ENCODE measurements around the gene EMC1. TPM values are rescaled to one million over a fixed set of nuclear protein-coding genes. Genes with fewer than 3 reads are reported as not detected.
A peak's percentile ranks its signal among the peaks of the same experiment; 100 is the strongest.
"Not testable (repeated sequence)": the region's sequence is repeated elsewhere in the genome, so short reads cannot be mapped to it uniquely, and the experiment has no call there.

The EMC1 gene
- total RNA-seq, 2 experiments from 2014 or later = 46.6 to 49.3 TPM

DNA sequence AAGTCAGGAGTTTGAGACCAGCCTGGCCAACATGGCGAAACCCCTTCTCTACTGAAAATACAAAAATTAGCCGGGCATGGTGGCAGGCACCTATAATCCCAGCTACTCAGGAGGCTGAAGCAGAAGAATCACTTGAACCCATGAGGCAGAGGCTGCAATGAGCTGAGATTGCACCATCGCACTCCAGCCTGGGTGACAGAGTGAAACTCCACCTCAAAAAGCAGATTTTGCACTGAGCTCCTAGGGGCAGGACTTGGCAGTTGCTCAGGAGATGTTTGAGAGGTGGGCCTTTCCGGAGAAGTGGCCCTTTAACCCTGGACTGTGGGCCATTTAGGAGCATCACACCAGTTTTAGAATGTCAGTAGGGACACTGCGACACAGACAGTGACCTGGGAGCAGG lies 5.0 kb upstream of the EMC1 start:
- CTCF ChIA-PET = interaction anchor here (0.8 to 2.8 kb wide), 3 partner anchors 15 to 398 kb away, joined by 3 to 11 read pairs (median 4); no protein-coding TSS in a partner anchor
- H3K36me3 Mint-ChIP-seq = peaks cover 40% of the 10 kb centered on the region
- not testable (repeated sequence) for H3K9me3 Mint-ChIP-seq, H3K27me3 Mint-ChIP-seq
- H3K4me1 Mint-ChIP-seq (ENCODE audit: low read depth) = peaks cover 51% of the 10 kb centered on the region
- peak overlapping the region; percentile 96 for H3K27ac Mint-ChIP-seq
- DNase-seq = peak; percentile 63
- H3K4me3 Mint-ChIP-seq = peak overlapping the region; percentile 40
- POLR2A ChIA-PET = interaction anchor here (0.9 to 1.5 kb wide), 2 partner anchors 50 to 80 kb away, joined by 3 to 6 read pairs; no protein-coding TSS in a partner anchor
- intact Hi-C loops (cut with micrococcal nuclease) = loop anchor here (2.0 to 10.0 kb wide), 7 partner anchors 48 to 390 kb away; partner anchors contain the start of genes AKR7A2 and SLC66A1

DNA sequence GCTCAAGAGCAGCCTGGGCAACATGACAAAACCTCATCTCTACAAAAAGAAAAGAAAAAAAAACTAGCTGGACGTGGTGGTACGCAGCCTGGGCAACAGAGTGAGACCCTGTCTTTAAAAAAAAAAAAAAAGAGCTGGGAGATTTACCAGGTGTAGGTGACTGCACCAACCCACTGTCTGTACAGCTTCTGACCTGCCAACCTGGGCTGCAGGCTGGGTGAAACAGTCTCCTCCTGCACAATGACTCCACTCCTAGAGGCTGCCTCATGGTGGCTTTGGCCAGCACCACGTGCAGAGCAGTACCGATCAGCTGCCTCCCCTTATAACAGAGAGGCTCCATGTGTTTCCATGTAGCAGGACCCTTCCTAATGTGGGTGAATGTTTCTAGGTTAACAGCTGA lies 4.0 kb upstream of the EMC1 start:
- H3K27me3 Mint-ChIP-seq = no peaks in the 10 kb centered on the region
- ChIA-PET CTCF (interaction anchor here (0.8 to 2.8 kb wide), 2 partner anchors 14 to 89 kb away, joined by 3 to 11 read pairs; no protein-coding TSS in a partner anchor), POLR2A (interaction anchor here (0.7 to 0.8 kb wide), 2 partner anchors 215 to 342 kb away, joined by 3 read pairs; a partner anchor contains a TSS)
- no peak for DNase-seq
- peaks cover 58% of the 10 kb centered on the region for H3K4me1 Mint-ChIP-seq (ENCODE audit: low read depth)
- peaks cover 43% of the 10 kb centered on the region for H3K36me3 Mint-ChIP-seq
- peak overlapping the region; percentile 96 for H3K27ac Mint-ChIP-seq
- H3K9me3 Mint-ChIP-seq = no peaks in the 10 kb centered on the region
- H3K4me3 Mint-ChIP-seq = no peak overlapping the region
- intact Hi-C loops (cut with micrococcal nuclease) = loop anchor here (5.0 to 10.0 kb wide), 3 partner anchors 210 to 342 kb away; a partner anchor contains a TSS

DNA sequence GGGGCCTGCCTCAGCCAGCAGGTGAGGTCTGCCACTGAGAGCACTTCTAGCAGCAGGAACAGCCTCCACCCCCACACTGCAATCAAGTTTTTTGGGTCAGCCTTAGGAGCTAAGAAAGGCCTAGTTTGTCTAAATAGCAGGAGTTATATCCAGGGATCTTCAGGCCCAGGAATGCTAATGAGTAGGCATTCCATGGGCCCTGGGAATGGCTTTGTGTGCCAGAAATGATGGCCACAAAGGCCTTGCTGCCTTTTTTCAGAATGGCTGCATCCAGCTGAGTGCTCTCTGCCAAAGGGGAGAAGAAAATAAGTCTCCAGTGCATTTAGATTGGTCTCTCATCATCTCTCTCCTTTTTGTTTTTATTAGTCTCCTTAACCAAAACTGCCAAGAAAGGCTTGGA lies 3.1 kb upstream of the EMC1 start:
- POLR2A ChIA-PET = interaction anchor here (0.6 to 0.8 kb wide), 2 partner anchors 14 to 343 kb away, joined by 3 read pairs; a partner anchor contains a TSS
- H3K36me3 Mint-ChIP-seq = peaks cover 36% of the 10 kb centered on the region
- CTCF ChIA-PET = interaction anchor here (0.8 kb wide), 1 partner anchor 90 kb away, joined by 3 read pairs; no protein-coding TSS in a partner anchor
- H3K9me3 Mint-ChIP-seq = no peaks in the 10 kb centered on the region
- no peak overlapping the region for H3K4me3 Mint-ChIP-seq
- peaks cover 60% of the 10 kb centered on the region for H3K4me1 Mint-ChIP-seq (ENCODE audit: low read depth)
- intact Hi-C loops (cut with micrococcal nuclease) = loop anchor here (5.0 to 10.0 kb wide), 3 partner anchors 83 to 330 kb away; no protein-coding TSS in a partner anchor
- H3K27me3 Mint-ChIP-seq = no peaks in the 10 kb centered on the region
- H3K27ac Mint-ChIP-seq = peak overlapping the region; percentile 96
- DNase-seq = no peak

DNA sequence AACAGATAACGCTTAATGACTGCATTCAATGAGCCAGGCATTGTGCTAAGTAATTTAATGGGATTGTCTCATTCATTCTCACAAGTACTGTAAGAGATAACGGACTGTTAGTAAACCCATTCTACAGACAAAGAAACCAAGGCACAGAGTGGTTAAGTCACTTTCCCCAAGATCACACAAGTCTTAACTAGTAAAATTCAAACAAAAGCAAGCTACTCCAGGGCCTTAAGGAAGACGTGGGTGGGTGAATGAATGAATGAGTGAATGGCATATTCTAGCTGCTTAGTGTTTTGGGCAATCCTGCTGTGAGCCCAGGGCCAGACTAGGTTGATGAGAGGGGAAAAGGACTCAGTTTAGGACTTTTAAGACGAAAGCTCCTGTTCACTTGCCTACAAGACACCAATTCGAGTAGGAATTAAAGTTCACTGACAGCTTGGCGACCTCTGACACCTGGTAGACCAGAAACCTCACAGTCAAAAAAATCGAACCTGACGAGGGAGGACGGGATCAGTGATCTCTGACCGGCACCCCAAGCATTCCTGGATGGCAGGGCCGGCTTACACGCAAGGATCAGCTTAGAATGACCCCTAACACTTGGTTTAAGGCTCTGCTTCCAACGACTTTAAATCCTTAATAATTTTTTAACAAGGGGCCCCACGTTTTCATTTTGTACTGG lies 557 bp downstream of the EMC1 start:
- ChIA-PET CTCF (interaction anchor here (0.9 to 1.7 kb wide), 5 partner anchors 10 to 411 kb away, joined by 3 to 5 read pairs (median 4); no protein-coding TSS in a partner anchor), POLR2A (interaction anchor here (1.1 to 2.3 kb wide), 4 partner anchors 10 to 348 kb away, joined by 3 to 19 read pairs (median 6); partner anchors contain the start of gene UBR4)
- H3K9me3 Mint-ChIP-seq = no peaks in the 10 kb centered on the region
- H3K4me3 Mint-ChIP-seq = peak overlapping the region; percentile 98
- peaks cover 36% of the 10 kb centered on the region for H3K4me1 Mint-ChIP-seq (ENCODE audit: low read depth)
- H3K36me3 Mint-ChIP-seq = peaks cover 9% of the 10 kb centered on the region
- H3K27me3 Mint-ChIP-seq = no peaks in the 10 kb centered on the region
- H3K27ac Mint-ChIP-seq = peak overlapping the region; percentile 95
- DNase-seq = peak; percentile 20
- intact Hi-C loops (cut with micrococcal nuclease) = loop anchor here (1.0 to 10.0 kb wide), 4 partner anchors 40 to 326 kb away; partner anchors contain the start of gene UBR4

DNA sequence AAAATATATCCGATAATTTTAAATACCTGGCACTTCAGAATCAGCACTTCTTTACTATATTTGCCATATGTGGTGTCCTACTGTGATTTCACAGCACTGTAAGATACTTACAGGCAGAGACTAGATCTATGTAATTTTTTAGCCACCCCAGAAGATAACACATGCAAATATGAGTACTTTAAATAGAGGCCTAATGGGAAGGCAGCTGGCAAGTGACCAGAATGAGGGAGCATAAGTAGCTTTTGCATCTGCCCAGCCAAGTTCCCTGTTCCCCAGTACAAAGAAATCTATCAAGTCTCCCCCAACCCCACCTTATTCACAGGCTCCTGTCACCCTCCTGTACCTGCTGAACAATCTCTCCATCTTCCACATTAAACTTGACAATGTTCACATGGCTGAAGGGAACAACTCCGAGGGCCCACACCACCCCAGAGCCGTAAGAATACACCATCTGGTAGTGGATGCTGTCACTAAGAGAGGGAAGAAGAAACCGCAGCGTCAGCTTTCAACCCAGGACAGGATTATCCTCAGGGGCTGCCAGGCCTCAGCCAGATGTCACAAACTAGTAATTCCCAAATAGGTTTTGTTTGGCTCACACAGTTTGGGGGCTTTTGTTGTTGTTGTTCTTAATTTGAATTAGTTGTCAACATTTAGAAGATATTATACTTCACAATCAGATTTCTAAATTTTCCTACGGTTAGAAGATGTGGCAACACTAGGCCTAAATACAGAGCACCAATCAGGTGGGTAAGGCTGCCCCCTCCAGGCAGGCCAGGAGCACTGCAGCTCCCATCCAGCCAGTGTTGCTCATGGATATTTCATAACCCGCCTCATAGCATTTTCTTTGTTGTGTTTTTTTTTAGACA lies 10.4 kb downstream of the EMC1 start:
- Mint-ChIP-seq H3K9me3 (no peaks in the 10 kb centered on the region), H3K4me3 (no peak overlapping the region)
- CTCF ChIA-PET = interaction anchor here (0.5 to 4.2 kb wide), 21 partner anchors 8 to 394 kb away, joined by 3 to 41 read pairs (median 4); partner anchors contain the start of genes EMC1, MRTO4 and UBR4

DNA sequence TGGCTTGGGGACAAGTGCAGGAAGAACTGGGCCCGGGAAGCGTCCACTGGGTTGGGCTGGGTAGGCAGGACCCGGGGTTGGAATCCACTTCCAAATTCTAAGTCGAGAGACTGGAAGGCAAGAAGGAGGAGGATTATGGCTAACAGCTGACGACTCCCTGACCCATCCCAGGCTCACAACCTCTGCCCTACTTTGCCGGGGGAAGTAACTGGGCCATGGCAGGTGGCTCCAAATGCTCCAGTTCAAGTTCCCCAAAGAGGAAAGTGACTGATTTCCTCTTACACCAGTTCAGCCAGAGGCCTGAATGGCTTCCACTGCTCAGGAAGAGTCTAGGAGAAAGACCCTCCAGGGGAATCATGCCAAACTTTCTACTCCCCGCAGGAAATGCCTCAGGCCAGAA lies 11.4 kb downstream of the EMC1 start:
- no peaks in the 10 kb centered on the region for H3K27me3 Mint-ChIP-seq
- peaks cover 54% of the 10 kb centered on the region for H3K36me3 Mint-ChIP-seq
- no peak for DNase-seq
- CTCF ChIA-PET = interaction anchor here (1.0 to 4.2 kb wide), 8 partner anchors 9 to 91 kb away, joined by 3 to 41 read pairs (median 4); partner anchors contain the start of genes EMC1 and MRTO4
- intact Hi-C loops (cut with micrococcal nuclease) = loop anchor here (5.0 to 10.0 kb wide), 2 partner anchors 63 to 335 kb away; partner anchors contain the start of gene ALDH4A1
- H3K27ac Mint-ChIP-seq = no peak overlapping the region
- H3K4me1 Mint-ChIP-seq (ENCODE audit: low read depth) = no peaks in the 10 kb centered on the region
- H3K9me3 Mint-ChIP-seq = no peaks in the 10 kb centered on the region
- H3K4me3 Mint-ChIP-seq = no peak overlapping the region
- POLR2A ChIA-PET = interaction anchor here (0.5 kb wide), 1 partner anchor 15 kb away, joined by 3 read pairs; no protein-coding TSS in a partner anchor

More for the DNA sequence above, 10.4 kb downstream of the EMC1 start:
- peak; percentile 81 for DNase-seq
- intact Hi-C loops (cut with micrococcal nuclease) = loop anchor here (5.0 to 10.0 kb wide), 2 partner anchors 64 to 336 kb away; partner anchors contain the start of gene ALDH4A1
- POLR2A ChIA-PET = interaction anchor here (0.6 to 0.8 kb wide), 2 partner anchors 10 to 66 kb away, joined by 3 read pairs; partner anchors contain the start of genes EMC1 and MRTO4
- Mint-ChIP-seq H3K4me1 (ENCODE audit: low read depth) (no peaks in the 10 kb centered on the region), H3K27ac (no peak overlapping the region), H3K36me3 (peaks cover 53% of the 10 kb centered on the region), H3K27me3 (no peaks in the 10 kb centered on the region)

DNA sequence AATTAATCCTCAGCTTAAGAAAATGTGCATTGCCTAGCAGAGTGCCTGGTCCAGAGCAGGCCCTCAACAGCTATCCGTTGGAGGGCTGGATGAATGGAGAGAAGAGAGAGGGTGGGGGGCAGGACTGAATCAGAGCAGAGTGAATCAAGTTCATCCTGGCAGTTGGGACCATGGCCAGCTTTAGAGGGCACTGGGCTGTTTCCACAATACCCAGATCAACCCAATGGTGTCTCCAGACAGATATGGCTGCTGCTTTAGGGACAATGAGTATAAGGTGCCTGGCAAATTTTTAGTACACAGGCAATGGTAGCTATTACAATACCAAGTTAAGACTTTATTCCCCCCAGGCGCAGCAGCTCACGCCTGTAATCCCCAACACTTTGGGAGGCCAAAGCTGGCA lies 17.1 kb downstream of the EMC1 start:
- Mint-ChIP-seq H3K9me3 (no peaks in the 10 kb centered on the region), H3K4me1 (ENCODE audit: low read depth) (no peaks in the 10 kb centered on the region), H3K27ac (no peak overlapping the region), H3K36me3 (peaks cover 51% of the 10 kb centered on the region), H3K4me3 (no peak overlapping the region), H3K27me3 (no peaks in the 10 kb centered on the region)
- CTCF ChIA-PET = interaction anchor here (1.1 to 1.2 kb wide), 3 partner anchors 8 to 56 kb away, joined by 3 read pairs; no protein-coding TSS in a partner anchor
- intact Hi-C loops (cut with micrococcal nuclease) = no loop called here
- DNase-seq = no peak
- POLR2A ChIA-PET = no interaction called here

DNA sequence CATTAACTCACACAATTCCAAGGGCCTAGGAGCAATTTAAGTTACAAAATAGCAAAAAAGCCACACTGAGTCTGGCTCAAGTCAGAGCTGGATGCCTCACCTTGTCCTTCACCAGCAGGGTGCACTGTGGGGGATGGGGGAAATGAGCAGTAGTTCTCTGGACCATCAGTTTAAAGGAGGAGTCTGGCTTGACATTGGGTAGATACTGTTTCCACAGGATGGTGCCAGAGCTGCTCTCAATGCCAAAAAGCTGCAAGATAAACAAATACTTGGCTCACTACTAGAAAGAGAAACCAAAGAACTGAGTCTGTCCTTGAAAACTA lies 18.8 kb downstream of the EMC1 start:
- ChIA-PET POLR2A (no interaction called here), CTCF (interaction anchor here (0.8 kb wide), 1 partner anchor 18 kb away, joined by 3 read pairs; no protein-coding TSS in a partner anchor)
- no peak overlapping the region for H3K4me3 Mint-ChIP-seq
- no peak overlapping the region for H3K27ac Mint-ChIP-seq
- no peaks in the 10 kb centered on the region for H3K9me3 Mint-ChIP-seq
- peaks cover 1% of the 10 kb centered on the region for H3K4me1 Mint-ChIP-seq (ENCODE audit: low read depth)
- intact Hi-C loops (cut with micrococcal nuclease) = no loop called here
- H3K36me3 Mint-ChIP-seq = peaks cover 56% of the 10 kb centered on the region
- no peaks in the 10 kb centered on the region for H3K27me3 Mint-ChIP-seq
- DNase-seq = no peak

DNA sequence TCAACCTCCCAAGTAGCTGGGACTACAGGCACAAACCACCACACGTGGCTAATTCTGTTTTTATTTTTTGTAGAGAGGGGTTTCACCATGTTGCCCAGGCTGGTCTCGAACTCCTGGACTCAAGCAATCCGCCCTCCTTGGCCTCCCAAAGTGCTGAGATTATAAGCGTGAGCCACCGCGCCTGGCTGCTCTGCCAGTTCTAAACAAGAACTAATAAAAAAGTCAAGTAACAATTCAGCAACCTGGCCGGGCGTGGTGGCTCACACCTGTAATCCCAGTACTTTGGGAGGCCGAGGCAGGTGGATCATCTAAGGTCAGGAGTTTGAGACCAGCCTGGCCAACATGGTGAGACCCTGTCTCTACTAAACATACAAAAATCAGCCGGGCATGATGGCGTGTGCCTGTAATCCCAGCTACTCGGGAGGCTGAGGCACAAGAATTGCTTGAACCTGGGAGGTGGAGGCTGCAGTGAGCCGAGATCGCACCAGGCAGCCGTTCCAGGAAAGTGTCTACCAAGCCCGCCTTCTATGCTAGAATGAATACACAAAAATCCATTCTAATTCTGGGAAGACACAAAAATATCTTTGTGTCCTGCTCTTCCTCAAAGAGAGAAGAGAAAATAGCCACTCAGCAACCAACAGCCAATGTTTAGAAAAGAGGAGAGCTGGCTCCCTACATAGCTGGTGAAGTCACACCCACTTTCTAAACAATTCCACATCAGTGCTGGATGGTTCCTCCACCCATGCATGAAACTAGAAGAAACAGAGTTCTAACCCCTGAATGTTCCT lies 19.4 kb downstream of the EMC1 start:
- H3K9me3 Mint-ChIP-seq; H3K4me3 Mint-ChIP-seq; POLR2A ChIA-PET; intact Hi-C loops (cut with micrococcal nuclease); H3K27ac Mint-ChIP-seq; H3K27me3 Mint-ChIP-seq; DNase-seq; H3K4me1 Mint-ChIP-seq (ENCODE audit: low read depth): not testable (repeated sequence)
- CTCF ChIA-PET = interaction anchor here (0.8 kb wide), 1 partner anchor 18 kb away, joined by 3 read pairs; no protein-coding TSS in a partner anchor
- peaks cover 56% of the 10 kb centered on the region for H3K36me3 Mint-ChIP-seq

DNA sequence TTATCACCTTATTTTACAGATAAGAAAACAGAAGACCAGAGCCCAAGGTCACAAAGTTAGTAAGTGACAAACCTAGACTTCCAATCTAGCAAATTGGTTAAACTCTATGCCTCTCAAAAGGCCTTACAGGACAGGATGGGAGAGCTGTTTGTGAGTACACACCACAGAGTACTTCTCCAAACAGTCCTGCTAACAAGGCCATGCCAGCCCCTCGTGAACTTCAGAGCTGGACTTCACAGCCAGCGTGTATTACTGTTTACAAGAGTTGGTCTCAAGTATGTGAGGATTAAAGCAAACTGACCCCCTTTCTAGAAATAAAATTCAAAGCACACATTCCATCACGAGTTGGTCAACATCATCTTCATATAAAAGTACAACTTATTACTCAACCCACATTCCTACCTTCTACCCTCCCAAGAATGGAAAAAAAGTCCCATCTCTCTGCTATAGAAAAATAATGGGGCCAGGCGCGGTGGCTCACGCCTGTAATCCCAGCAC lies 21.4 kb downstream of the EMC1 start:
- peaks cover 62% of the 10 kb centered on the region for H3K36me3 Mint-ChIP-seq
- peaks cover 5% of the 10 kb centered on the region for H3K4me1 Mint-ChIP-seq (ENCODE audit: low read depth)
- DNase-seq = no peak
- no peak overlapping the region for H3K4me3 Mint-ChIP-seq
- peak overlapping the region; percentile 7 for H3K27ac Mint-ChIP-seq
- POLR2A ChIA-PET = no interaction called here
- H3K27me3 Mint-ChIP-seq = no peaks in the 10 kb centered on the region
- intact Hi-C loops (cut with micrococcal nuclease) = no loop called here
- CTCF ChIA-PET = interaction anchor here (0.8 kb wide), 1 partner anchor 77 kb away, joined by 3 read pairs; no protein-coding TSS in a partner anchor
- no peaks in the 10 kb centered on the region for H3K9me3 Mint-ChIP-seq

Measured in activated CD4-positive, alpha-beta memory T cell treated with anti-CD3 and anti-CD28 coated beads for 36 hours (primary cell).